NCI-H460 (cell line): Measurements from ENCODE around the gene TRIOBP. TPM values are rescaled to one million over a fixed set of nuclear protein-coding genes. Genes with fewer than 3 reads are reported as not detected.
"Not testable (repeated sequence)": the region's sequence is repeated elsewhere in the genome, so short reads cannot be mapped to it uniquely, and the experiment has no call there.

Experiments
- DNase-seq: peaks from one replicate; pipeline ENCODE4 v3.0.0-alpha.2; 2016; ENCODE audit warnings: low read depth; ENCODE audit errors: extremely low read depth
- total RNA-seq: library from RNA; depleted of rRNA; stranded (reverse); fragments of >200 nt; shearing (Covaris generic); gene quantifications from 2 replicates; pipeline ENCODE4 v1.2.3, GENCODE V29; 2014

The TRIOBP gene
- total RNA-seq, 1 experiment from 2014 or later: 17.9 TPM

DNA sequence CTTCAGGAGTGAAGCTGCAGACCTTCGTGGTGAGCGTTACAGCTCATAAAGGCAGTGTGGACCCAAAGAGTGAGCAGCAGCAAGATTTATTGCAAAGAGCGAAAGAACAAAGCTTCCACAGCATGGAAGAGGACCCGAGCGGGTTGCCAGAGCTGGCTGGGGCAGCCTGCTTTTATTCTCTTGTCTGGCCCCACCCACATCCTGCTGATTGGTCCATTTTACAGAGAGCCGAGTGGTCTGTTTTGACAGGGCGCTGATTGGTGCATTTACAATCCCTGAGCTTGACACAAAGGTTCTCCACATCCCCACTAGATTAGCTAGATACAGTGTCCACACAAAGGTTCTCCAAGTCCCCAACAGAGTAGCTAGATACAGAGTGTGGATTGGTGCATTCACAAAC is 20.4 kb downstream of the TRIOBP start:
- DNase-seq: not testable (repeated sequence)

DNA sequence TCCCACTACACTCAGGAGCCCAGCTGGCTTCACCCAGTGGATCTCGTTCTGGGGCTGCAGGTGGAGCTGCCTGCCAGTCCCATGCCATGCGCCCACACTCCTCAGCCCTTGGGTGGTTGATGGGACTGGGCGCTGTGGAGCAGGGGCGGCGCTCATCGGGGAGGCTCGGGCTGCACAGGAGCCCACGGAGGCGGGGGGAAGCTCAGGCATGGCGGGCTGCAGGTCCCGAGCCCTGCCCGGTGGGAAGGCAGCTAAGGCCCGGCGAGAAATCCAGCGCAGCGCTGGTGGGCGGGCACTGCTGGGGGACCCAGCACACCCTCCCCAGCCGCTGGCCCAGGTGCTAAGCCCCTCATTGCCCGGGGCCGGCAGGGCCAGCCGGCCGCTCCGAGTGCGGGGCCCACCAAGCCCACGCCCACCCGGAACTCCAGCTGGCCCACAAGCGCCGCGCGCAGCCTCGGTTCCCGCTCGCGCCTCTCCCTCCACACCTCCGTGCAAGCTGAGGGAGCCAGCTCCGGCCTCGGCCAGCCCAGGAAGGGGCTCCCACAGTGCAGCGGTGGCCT is 21.0 kb downstream of the TRIOBP start:
- DNase-seq: not testable (repeated sequence)

DNA sequence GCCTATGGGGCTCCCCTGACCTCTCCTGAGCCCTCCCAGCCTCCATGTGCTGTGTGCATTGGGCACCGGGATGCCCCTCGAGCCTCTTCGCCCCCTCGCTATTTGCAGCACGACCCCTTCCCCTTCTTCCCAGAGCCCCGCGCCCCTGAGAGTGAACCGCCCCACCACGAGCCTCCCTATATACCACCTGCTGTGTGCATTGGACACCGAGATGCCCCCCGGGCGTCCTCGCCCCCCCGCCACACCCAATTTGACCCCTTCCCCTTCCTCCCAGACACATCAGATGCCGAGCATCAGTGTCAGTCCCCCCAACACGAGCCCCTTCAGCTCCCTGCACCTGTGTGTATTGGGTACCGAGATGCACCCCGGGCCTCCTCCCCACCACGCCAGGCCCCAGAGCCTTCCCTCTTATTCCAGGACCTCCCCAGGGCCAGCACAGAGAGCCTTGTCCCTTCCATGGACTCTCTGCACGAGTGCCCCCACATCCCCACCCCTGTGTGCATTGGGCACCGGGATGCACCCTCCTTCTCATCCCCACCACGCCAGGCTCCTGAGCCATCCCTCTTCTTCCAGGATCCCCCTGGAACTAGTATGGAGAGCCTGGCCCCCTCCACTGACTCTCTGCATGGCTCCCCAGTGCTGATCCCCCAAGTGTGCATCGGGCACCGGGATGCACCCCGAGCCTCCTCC is 28.8 kb downstream of the TRIOBP start:
- no peak for DNase-seq

DNA sequence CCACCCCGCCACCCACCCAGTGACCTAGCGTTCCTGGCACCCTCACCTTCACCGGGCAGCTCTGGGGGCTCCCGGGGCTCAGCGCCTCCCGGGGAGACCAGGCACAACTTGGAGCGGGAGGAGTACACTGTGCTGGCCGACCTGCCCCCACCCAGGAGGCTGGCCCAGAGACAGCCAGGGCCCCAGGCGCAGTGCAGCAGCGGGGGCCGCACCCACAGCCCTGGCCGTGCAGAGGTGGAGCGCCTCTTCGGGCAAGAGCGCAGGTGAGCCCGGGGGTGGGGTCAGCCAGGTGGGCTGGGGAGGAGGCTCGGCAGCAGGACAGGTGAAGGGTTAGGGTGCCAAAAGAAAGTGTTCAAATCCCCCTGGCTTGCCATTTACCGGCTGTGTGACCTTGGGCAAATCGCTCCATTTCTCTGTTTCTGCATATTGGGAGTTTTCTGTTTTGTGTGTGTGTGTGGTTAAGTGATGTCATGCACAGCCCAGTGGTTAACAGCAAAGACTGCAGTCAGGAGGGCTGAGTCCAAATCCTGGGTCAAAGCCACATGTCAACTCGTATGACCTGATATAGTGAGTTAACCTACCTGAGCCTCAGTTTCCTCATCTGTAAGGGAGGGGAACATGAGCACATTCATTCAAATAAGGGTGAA is 29.5 kb downstream of the TRIOBP start:
- no peak for DNase-seq

DNA sequence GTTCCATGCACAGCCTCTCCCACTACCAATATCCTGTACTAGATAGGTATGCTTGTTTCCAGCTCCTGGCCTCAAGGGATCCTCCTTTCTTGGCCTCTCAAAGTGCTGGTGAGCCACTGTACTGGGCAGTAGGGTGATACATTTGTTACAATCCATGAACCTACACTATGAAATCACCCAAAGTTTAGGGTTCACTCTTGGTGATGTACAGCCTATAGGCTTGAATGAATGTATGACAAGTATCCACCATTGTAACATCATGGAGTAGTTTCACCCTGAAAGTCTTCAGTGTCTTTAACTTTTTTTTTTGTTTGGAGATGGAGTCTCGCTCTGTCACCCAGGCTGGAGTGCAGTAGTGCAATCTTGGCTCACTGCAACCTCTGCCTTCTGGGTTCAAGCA is 31.8 kb downstream of the TRIOBP start:
- DNase-seq: no peak

DNA sequence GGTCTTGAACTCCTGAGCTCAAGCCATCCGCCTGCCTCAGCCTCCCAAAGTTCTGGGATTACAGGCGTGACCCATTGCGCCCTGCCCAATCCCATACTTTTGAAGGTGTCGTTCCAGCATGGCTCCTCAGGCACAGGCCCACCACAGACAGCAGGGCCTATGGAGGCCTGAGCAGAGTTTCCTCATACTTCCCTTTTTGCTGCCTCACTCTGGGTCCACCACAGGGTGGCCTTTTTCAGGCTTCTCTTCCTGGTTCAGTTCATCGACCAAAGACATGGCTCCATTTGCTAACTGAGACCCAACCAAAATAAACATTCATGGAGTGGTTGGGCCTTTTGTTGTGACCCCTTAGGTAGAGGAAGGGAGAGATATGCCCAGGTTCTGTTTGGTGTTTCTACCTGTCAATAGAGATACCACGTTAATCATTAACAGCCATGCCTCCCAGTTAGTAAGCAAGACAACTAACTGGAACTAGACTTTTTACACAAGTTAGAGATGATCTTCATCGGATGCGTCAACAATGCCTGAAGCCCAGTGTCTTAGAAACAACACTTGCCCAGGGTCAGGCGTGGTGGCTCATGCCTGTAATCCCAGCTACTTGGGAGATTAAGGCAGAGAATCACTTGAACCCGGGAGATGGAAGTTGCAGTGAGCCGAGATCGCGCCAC is 35.1 kb downstream of the TRIOBP start:
- DNase-seq: no peak

DNA sequence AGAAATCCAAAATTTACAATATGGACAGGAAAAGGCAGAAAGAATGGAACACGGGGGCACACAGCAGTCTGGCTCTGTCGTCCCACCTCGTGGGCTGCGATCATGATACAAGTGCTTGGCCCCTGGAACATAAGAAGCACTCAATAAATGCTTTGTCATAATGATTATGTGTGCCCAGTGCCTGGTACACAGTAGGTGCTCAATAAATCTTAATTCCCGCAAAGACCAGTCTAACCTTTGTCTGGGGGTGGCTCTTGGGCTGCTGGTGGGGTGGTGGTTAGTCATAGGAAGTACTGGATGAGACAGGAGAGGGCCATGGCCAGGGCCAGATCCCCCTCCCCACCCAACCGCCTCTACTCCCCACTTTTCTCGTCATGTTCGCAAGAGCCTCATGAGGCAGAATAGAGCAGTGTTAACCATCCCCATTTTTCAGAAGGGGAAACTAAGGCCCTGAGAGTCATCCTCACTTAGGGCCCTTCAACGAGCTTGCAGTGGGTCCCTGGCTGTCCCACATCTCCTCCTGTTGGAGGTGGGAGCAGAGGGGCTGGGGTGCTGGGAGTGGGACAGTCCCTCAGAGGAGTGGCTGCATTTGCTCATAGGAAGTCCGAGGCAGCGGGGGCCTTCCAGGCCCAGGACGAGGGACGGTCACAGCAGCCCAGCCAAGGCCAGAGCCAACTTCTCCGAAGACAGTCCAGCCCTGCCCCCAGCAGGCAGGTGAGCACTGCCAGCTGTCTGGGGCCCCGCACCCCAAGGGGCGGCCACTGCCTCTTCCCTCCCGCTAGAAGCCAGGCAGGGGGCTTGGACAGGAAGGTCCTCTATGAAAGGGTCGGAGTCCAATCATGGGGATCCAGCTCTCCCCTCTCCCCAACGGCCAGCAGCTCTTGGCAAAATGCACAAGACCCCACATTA is 36.1 kb downstream of the TRIOBP start:
- no peak for DNase-seq

DNA sequence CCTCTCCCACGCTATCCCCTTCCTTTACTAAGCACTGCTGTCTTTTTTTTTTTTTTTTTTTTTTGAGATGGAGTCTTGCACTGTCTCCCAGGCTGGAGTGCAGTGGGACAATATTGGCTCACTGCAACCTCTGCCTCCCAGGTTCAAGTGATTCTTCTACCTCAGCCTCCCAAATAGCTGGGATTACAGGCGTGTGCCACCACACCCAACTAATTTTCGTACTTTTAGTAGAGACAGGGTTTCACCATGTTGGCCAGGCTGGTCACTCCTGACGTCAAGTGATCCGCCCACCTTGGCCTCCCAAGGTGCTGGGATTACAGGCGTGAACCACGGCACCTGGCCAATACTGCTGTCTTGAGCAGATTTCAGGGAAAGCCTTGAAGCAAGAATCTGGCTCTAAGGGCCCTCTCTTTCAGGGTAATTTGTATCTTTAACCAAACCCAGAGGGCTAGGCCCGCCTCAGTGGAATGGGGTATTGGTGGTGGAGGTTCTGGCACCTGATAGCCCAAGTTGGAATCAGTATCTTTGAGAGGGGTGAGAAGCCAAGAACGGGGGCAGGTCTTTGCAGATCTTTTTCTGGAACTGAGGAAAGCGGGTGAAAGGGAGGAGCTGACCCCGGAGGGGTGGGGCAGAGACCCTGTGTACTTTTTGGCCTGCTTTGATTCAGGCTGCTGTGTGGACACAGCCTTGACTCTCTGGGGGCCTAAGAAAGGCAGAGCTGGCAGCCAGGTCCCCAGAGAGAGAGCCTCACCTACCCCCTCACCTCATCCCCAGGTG is 37.0 kb downstream of the TRIOBP start:
- no peak for DNase-seq

DNA sequence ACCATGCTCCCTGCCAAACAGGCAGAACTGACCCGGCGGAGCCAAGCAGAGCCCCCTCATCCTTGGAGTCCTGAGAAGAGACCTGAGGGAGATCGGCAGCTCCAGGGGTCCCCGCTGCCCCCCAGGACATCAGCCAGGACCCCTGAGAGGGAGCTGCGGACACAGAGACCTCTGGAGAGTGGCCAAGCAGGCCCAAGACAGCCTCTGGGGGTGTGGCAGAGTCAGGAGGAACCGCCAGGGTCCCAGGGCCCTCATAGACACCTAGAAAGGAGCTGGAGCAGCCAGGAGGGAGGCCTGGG is 37.5 kb downstream of the TRIOBP start:
- DNase-seq: no peak

DNA sequence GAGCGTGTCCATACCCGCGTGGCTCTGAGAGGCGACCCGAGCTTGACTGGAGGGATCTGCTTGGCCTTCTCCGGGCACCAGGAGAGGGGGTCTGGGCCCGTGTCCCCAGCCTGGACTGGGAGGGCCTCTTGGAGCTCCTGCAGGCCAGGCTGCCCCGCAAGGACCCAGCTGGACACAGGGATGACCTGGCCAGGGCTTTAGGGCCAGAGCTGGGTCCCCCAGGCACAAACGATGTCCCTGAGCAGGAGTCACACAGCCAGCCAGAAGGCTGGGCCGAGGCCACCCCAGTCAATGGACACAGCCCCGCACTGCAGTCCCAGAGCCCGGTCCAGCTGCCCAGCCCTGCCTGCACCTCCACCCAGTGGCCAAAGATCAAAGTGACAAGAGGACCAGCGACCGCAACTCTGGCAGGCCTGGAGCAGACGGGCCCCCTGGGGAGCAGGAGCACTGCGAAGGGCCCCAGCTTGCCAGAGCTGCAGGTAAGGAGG is 38.2 kb downstream of the TRIOBP start:
- DNase-seq: no peak

DNA sequence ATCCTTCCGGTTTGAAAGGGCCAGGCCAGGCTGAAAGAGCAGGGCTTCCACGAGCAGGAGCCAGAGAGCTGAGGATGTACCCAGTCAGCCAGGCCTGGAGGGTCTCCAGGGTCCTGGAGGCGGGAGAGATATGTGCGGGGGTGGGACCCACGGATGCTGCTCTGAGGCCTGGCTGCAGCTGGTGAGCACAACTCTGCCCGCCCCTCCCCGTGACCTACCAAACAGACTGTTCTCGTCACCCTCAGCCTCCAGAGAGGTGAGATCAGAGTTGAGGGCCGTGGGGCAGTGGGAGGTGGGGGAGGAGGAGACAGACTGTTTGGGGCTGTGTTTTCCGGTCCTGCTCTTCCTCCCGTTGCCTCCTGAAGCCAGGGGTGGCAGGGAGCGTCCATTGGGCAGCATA is 42.2 kb downstream of the TRIOBP start:
- DNase-seq: no peak

DNA sequence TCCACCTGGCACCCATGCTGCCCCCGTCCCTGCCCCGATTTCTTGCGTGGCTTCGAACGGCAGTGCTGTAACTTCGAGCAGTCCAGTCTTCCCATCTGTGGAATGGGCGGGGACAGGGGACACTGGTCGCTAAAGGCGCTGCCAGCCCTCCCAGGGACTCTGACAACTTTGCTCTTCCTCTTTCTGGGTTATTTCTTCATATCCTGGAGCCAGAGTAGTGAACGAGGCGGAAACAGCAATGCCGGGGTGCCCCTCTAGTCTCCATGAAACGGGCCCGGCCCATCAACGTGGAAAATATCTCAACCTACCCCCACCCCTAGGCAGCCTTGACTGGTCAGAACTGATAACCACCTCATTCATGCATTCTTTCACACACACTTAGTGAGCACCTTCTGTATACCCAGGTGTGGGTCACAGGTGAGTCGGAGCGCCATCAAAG is 42.8 kb downstream of the TRIOBP start:
- DNase-seq: no peak

DNA sequence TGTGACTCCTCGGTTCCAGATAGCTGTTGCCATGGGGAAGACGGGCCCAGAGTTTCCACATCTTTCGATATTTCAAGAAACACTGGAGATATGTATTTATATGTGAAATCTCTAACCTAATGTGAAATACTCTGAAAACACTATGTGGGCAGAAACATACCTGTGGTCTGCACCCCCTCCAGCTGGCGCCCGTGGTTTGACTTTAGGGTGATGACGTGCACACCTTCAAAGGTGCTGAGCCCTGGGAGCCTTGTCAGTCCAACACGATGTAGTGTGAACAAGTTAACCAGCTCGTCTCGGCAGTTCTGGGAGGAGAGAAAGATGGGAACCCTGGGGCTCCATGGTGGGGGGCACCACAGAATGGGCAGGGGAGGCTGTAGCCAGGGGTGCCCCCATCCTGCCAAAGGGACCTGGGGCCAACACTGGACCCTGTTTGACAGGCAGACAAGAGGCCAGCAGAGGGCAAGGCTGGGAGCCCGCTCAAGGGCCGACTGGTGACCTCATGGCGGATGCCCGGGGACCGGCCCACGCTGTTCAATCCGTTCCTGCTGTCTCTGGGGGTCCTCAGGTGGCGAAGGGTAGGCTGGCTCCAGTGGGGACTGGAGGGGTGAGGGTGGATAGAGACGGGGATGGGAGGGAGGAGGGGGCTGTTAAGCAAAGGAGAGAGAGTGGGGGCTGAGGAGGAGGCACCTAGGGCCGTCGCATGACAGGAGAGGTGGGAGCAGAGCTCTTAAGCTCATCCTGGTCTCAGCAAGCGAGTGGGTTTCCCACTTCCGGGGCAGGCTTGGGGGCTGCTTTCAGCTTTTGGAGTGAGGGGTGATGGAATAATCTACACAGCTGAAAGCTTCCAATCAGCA is 43.8 kb downstream of the TRIOBP start:
- DNase-seq: no peak

DNA sequence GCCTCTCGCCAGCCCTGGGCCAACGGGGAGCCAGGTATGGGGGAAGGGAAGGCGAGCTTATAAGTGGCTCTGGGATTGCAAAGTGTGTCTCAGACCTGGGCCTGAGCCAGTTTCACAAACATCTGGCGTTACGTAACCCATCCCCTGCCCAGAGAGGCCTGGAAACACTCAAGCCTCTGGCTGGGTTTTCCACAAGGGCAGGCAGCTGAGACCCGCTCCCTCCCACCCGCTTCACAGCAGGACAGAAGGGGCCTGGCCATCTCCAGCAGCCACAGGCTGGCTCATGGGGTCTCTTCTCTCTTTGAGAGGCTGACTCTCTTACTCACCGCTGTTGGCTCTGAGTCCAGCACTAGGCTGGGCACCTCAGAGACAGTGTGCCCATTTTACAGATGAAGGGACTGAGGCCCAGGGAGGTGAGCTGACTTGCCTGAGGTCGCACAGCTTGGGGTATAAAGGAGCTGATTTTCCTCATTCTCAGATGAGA is 44.5 kb downstream of the TRIOBP start:
- no peak for DNase-seq

DNA sequence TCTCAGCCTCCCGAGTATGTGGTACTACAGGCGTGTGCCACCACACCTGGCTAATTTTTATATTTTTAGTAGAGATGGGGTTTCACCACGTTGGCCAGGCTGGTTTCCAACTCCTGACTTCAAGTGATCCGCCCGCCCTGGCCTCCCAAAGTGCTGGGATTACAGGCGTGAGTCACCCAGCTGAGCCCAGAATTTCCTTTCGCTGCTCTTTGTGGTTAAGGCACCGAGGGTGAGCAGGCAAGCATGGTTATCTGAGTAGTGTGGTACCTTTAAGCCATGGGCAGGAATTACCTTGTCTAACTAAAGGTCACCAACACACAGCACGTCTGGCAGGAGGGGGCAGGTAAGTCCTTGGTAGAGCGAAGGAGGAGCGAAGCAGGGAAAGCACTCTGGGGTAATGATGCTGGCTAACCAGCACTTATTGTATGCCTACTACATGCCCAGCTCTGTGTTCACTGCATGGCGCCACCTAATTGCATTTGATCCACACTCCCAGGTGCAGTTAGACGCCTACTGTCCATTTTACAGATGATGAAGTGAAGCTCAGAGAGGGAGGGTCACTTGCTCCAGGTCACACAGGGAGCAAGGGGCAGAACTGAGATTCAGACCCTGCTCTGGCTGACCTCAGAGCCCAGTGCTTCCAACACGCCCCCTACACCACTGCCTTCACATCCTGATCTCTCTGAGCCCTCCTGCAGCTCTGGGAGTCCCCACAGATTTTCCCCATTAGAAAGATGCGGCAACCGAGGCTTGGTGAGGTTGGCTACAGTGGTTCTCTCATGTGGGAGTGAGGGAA is 45.7 kb downstream of the TRIOBP start:
- DNase-seq: no peak

DNA sequence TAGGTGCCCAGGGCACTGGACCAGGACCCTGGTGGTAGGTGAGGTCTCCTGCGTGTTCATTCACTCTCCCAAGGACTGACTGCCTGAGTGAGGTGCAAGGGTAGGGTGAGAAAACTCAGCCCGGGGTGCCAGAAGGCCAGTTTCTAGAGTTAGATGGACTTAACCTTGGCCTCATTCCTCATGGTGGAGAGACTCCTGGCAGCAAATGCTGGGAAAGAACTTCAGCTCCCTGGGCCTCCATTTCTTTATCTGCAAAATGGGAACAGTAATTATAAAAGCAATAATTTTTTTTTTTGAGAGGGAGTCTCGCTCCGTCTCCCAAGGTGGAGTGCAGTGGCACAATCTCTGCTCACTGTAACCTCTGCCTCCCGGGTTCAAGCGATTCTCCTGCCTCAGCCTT is 47.7 kb downstream of the TRIOBP start:
- DNase-seq: no peak

DNA sequence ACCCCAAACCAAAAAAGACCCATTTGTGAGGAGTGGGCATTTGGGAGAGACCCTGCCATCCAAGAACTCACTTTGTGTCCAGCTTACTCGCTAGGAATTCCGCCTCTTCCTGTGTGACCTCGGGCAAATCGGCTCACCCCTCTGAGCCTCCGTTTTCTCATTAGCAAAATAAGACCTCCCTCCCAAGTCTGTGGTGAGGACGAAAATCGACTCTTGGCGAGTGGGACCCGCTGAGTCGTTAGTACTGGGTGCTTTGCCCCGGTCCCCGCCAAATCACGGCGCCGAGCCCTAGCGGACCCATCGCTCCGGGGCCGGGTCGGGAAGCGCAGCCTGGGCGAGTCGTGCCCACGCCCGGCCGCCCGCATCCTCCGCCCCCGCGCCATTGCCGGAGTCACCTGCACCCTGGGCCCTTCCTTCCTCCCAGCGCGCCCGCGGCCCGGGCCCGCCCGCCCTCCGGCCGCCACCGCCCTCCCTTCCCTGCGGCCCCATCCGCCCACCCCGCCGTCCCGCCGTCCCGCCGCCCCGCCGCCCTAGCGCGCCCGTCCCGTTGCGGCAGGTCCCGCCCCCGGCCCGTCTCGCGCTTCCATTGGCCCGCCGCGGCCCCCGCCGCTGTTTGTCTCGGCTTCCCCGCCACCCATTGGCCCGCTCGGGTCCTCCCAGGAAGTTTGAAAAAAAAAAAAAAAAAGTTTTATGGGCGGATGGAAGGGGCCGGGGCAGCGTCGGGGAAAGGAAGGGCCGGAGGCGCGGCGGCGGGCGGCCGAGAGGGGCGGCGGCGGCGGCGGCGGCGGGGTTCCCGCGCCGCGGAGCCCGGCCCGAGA is 48.9 kb downstream of the TRIOBP start:
- peak; percentile 80 for DNase-seq
